Thoracic aorta (tissue), 2 donors: Measurements from ENCODE around the gene KLF9. TPM values are rescaled to one million over a fixed set of nuclear protein-coding genes. Genes with fewer than 3 reads are reported as not detected.

ENCODE experiments used
- ATAC-seq: fragments of 150-250 bp; one replicate; pipeline ENCODE4 v1.8.0; 2017; ENCODE audit warnings: low read depth; ENCODE audit not compliant: insufficient number of reproducible peaks, low FRiP score
- DNase-seq: peaks from one replicate; pipeline ENCODE4 v3.0.0-alpha.2; 2020; ENCODE audit warnings: low spot score
- H3K27ac ChIP-seq, 2 donors: fragments of 200-600 bp; sonication (generic); 1 replicate in 1 of 2; 2 replicates in 1 of 2; pipeline ENCODE4 v1.5.1; 2016; ENCODE audit warnings: mild to moderate bottlenecking in 2 of 2, moderate library complexity in 2 of 2
- H3K27me3 ChIP-seq: fragments of 200-600 bp; sonication (generic); replicated peaks from 2 replicates; pipeline ENCODE4 v1.6.0; 2016; ENCODE audit warnings: mild to moderate bottlenecking; ENCODE audit not compliant: insufficient read depth
- H3K36me3 ChIP-seq: fragments of 200-600 bp; sonication (generic); one replicate; pipeline ENCODE4 v1.5.1; 2016
- H3K4me1 ChIP-seq, 2 donors: fragments of 200-600 bp; sonication (generic); 1 replicate in 1 of 2; 2 replicates in 1 of 2; pipeline versions ENCODE4 v1.5.1 to v1.6.0; 2016; ENCODE audit warnings: low read depth in 2 of 2, mild to moderate bottlenecking in 1 of 2; ENCODE audit not compliant: control insufficient read depth in 1 of 2
- H3K4me3 ChIP-seq: fragments of 200-600 bp; sonication (generic); 2 replicates; pipeline ENCODE4 v1.5.1; 2016; ENCODE audit warnings: mild to moderate bottlenecking
- H3K9me3 ChIP-seq: fragments of 200-600 bp; sonication (generic); 2 replicates; pipeline ENCODE4 v1.5.1; 2016
- total RNA-seq, 2 donors: library from RNA; depleted of rRNA; stranded (reverse); fragments of >200 nt; gene quantifications; one replicate each; pipeline versions ENCODE4 v1.1.0 to v1.2.3, GENCODE V29; 2016
- TF ChIP-seq, protein P1 (sequence below): fragments of 200-600 bp; sonication (generic); IDR thresholded peaks from one replicate; pipeline ENCODE4 v1.5.1; 2019; ENCODE audit warnings: antibody characterized with exemption

KLF9 gene
- total RNA-seq, 2 donors from 2014 or later: 165 to 187 TPM

DNA sequence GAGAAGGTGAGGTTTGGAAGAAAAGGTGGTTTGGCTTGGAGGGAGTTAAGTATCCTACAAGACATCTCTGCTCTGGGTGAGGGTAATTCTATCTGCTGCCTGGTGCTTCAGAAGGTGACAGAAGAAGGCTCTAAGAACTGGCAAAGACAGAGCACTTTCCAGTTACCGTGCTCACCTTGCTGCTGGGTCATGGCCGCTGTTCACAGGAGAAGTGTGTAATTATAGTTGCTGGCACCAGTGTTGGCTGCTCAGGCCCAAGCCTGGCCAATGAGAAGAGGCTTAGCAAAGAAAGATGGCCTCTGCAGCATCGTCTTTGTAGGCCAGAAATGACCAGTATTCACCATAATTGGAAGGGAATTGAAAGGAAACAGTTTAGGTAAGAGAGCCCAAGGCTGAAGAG, 37.9 kb upstream of the KLF9 start:
- DNase-seq (no peak), ATAC-seq (no peak)
- Histone ChIP-seq H3K4me3 (no peak overlapping the region), H3K27ac (no peak overlapping the region), H3K36me3 (no peaks in the 10 kb centered on the region), H3K27me3 (no peaks in the 10 kb centered on the region), H3K9me3 (no peaks in the 10 kb centered on the region), H3K4me1 (peaks cover 11 to 14% of the 10 kb centered on the region in 2 donors)
- TF ChIP-seq, protein P1, sequence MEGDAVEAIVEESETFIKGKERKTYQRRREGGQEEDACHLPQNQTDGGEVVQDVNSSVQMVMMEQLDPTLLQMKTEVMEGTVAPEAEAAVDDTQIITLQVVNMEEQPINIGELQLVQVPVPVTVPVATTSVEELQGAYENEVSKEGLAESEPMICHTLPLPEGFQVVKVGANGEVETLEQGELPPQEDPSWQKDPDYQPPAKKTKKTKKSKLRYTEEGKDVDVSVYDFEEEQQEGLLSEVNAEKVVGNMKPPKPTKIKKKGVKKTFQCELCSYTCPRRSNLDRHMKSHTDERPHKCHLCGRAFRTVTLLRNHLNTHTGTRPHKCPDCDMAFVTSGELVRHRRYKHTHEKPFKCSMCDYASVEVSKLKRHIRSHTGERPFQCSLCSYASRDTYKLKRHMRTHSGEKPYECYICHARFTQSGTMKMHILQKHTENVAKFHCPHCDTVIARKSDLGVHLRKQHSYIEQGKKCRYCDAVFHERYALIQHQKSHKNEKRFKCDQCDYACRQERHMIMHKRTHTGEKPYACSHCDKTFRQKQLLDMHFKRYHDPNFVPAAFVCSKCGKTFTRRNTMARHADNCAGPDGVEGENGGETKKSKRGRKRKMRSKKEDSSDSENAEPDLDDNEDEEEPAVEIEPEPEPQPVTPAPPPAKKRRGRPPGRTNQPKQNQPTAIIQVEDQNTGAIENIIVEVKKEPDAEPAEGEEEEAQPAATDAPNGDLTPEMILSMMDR: no peak

DNA sequence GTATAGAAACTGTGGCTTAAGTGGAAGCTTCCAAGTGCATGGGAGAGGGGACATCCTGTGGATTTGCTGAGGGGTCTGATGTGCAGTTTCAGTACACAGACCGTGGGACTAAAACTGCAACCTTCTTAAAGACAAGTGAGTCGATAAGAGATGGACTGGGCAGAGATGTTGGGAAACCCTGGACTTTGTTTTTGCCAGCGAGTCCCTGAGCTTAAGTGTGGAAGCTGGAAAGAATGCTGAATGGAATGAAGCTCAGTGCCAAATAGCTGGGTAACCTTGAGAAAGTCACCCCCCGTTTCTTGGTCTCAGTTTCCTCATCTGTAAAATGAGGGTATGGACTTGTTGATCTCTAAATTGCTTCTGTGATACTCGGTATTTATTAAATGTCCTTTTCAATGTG, 37.3 kb upstream of the KLF9 start:
- no peaks in the 10 kb centered on the region for H3K36me3 ChIP-seq
- no peaks in the 10 kb centered on the region for H3K27me3 ChIP-seq
- H3K9me3 ChIP-seq: no peaks in the 10 kb centered on the region
- H3K4me3 ChIP-seq: no peak overlapping the region
- H3K4me1 ChIP-seq: peaks cover 11 to 14% of the 10 kb centered on the region in 2 donors
- DNase-seq (no peak), ATAC-seq (no peak)
- no peak overlapping the region for H3K27ac ChIP-seq
- TF ChIP-seq, protein P1: no peak

DNA sequence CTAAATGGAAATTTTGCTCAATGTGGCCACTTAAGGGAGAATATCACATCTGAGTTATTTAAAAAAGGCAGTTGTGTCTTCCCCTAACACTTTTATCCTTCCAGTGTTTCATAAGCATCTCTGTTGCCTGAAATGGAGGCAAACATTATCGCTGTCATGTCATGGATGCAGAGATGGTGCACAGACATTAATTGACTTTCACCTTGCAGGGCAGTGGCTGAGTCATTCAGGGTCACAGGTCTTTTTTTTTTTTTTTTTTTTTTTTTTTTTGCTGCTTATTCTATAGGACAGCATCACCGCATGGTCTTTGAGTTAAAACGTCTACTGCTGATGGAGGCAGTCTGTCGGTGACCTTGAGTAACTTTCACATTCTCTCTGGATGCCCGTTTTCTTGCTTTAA, 36.3 kb upstream of the KLF9 start:
- ATAC-seq (no peak), DNase-seq (no peak)
- no peak overlapping the region for H3K27ac ChIP-seq
- no peaks in the 10 kb centered on the region for H3K9me3 ChIP-seq
- H3K36me3 ChIP-seq: no peaks in the 10 kb centered on the region
- TF ChIP-seq, protein P1: no peak
- no peak overlapping the region for H3K4me3 ChIP-seq
- peaks cover 2 to 7% of the 10 kb centered on the region in 2 donors for H3K4me1 ChIP-seq
- no peaks in the 10 kb centered on the region for H3K27me3 ChIP-seq

DNA sequence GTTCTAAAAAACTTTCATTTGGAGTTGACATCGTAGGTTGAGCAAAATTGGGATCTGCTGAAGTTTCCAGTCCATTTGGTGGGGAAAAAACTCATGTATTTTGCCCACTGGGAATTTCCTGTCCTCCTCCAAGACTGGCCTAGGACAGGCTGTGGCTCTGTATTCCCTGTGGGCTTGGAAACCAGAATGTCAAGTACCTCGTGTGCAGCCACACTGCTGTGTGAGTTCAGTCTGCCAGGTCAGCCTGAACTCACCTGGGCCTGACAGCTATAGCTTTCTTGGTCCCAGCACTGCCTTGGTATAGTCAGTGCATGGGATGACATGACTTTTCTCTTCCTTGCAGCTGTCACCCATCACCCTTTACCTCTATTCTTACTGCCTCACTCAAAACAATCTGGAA, 35.0 kb upstream of the KLF9 start:
- H3K4me3 ChIP-seq: no peak overlapping the region
- H3K4me1 ChIP-seq: peaks cover 0 to 4% of the 10 kb centered on the region in 2 donors
- H3K36me3 ChIP-seq: no peaks in the 10 kb centered on the region
- DNase-seq (no peak), ATAC-seq (no peak)
- TF ChIP-seq, protein P1: no peak
- no peaks in the 10 kb centered on the region for H3K27me3 ChIP-seq
- H3K27ac ChIP-seq: no peak overlapping the region
- no peaks in the 10 kb centered on the region for H3K9me3 ChIP-seq

DNA sequence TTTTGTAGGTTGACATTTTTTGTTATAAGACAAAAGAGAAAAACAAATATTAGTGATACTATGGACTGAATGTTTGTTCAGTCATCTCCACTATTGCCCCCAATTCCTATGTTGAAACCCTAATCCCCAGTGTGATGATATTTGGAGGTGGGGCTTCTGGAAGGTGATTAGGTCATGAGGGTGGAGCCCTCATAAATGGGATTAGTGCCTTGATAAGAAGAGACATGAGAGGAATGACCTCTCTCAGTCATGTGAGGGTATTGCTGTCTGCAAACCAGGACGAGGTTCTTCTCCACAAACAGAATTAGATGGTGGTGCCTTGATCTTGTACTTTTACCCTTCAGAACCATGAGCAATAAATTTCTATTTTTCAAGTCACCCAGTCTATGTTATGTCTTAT, 34.5 kb upstream of the KLF9 start:
- no peak for ATAC-seq
- Histone ChIP-seq H3K4me3 (no peak overlapping the region), H3K36me3 (no peaks in the 10 kb centered on the region), H3K9me3 (no peaks in the 10 kb centered on the region), H3K27me3 (no peaks in the 10 kb centered on the region), H3K4me1 (peaks cover 0 to 4% of the 10 kb centered on the region in 2 donors), H3K27ac (no peak overlapping the region)
- DNase-seq: no peak
- TF ChIP-seq, protein P1: no peak
